ENCODE data around the gene KRTAP12-1. TPM values are rescaled to one million over a fixed set of nuclear protein-coding genes. Genes with fewer than 3 reads are reported as not detected.

The KRTAP12-1 gene
- total RNA-seq, 1 donor from 2014 or later = not detected

- H3K4me3 Mint-ChIP-seq (ENCODE audit: unreplicated experiment) = no peak overlapping the region
- H3K9ac ChIP-seq (ENCODE audit: low read length) = no peak overlapping the region
- H3K36me3 ChIP-seq (ENCODE audit: insufficient read depth, low read length) = no peaks in the 10 kb centered on the region
- no peak overlapping the region for H2AFZ ChIP-seq (ENCODE audit: low read depth, low read length)
- no peaks in the 10 kb centered on the region for H3K36me3 Mint-ChIP-seq (ENCODE audit: low read depth, unreplicated experiment)
- no peak overlapping the region for H3K4me3 ChIP-seq (ENCODE audit: insufficient read depth, low read depth, low read length)
- no peaks in the 10 kb centered on the region for H4K20me1 ChIP-seq (ENCODE audit: insufficient read depth, low read length)
- H3K9me3 Mint-ChIP-seq (ENCODE audit: unreplicated experiment) = peaks cover 24% of the 10 kb centered on the region
- TF ChIP-seq EZH2 (IDR thresholded peaks at IDR 0.05; ENCODE audit: insufficient read depth, low read length) = no peak
- TF ChIP-seq CTCF (IDR thresholded peaks at IDR 0.05; ENCODE audit: insufficient read depth, low read depth, low read length) = no peak
- H3K27ac Mint-ChIP-seq (ENCODE audit: unreplicated experiment) = no peak overlapping the region
- no peak overlapping the region for H3K27ac ChIP-seq (ENCODE audit: low read depth, low read length)
- no peaks in the 10 kb centered on the region for H3K4me1 ChIP-seq (ENCODE audit: insufficient read depth, low read length)
- DNase-seq (ENCODE audit: low read depth) (no peak), FAIRE-seq (no peak)
- peaks cover 2% of the 10 kb centered on the region for H3K9me3 ChIP-seq (ENCODE audit: insufficient read depth, low read depth, low read length)
- H3K79me2 ChIP-seq (ENCODE audit: insufficient read depth, low read length) = no peaks in the 10 kb centered on the region
- no peaks in the 10 kb centered on the region for H3K4me1 Mint-ChIP-seq (ENCODE audit: low read depth, unreplicated experiment)
- H3K4me2 ChIP-seq (ENCODE audit: low read length) = no peak overlapping the region
- H3K27me3 ChIP-seq (ENCODE audit: insufficient read depth, low read length) = no peaks in the 10 kb centered on the region
- H3K27me3 Mint-ChIP-seq (ENCODE audit: low read depth, unreplicated experiment) = peaks cover 33% of the 10 kb centered on the region
These were observed 37.1 kb downstream of the KRTAP12-1 start for GRCh38 chr21:44644878-44645277.

GRCh38 chr21:44643741-44644310 is 38.1 kb downstream of the KRTAP12-1 start:
- H3K27me3 Mint-ChIP-seq (ENCODE audit: low read depth, unreplicated experiment) = peaks cover 34% of the 10 kb centered on the region
- Histone ChIP-seq H3K9ac (ENCODE audit: low read length) (no peak overlapping the region), H2AFZ (ENCODE audit: low read depth, low read length) (no peak overlapping the region), H3K27me3 (ENCODE audit: insufficient read depth, low read length) (no peaks in the 10 kb centered on the region), H3K4me1 (ENCODE audit: insufficient read depth, low read length) (no peaks in the 10 kb centered on the region), H3K27ac (ENCODE audit: low read depth, low read length) (no peak overlapping the region), H3K4me2 (ENCODE audit: low read length) (no peak overlapping the region), H3K79me2 (ENCODE audit: insufficient read depth, low read length) (no peaks in the 10 kb centered on the region), H3K4me3 (ENCODE audit: insufficient read depth, low read depth, low read length) (no peak overlapping the region), H3K9me3 (ENCODE audit: insufficient read depth, low read depth, low read length) (peaks cover 2% of the 10 kb centered on the region), H3K36me3 (ENCODE audit: insufficient read depth, low read length) (no peaks in the 10 kb centered on the region), H4K20me1 (ENCODE audit: insufficient read depth, low read length) (no peaks in the 10 kb centered on the region)
- TF ChIP-seq EZH2 (IDR thresholded peaks at IDR 0.05; ENCODE audit: insufficient read depth, low read length) = no peak
- no peak for TF ChIP-seq CTCF (IDR thresholded peaks at IDR 0.05; ENCODE audit: insufficient read depth, low read depth, low read length)
- H3K36me3 Mint-ChIP-seq (ENCODE audit: low read depth, unreplicated experiment) = no peaks in the 10 kb centered on the region
- no peak overlapping the region for H3K27ac Mint-ChIP-seq (ENCODE audit: unreplicated experiment)
- H3K4me3 Mint-ChIP-seq (ENCODE audit: unreplicated experiment) = no peak overlapping the region
- FAIRE-seq = no peak
- no peaks in the 10 kb centered on the region for H3K4me1 Mint-ChIP-seq (ENCODE audit: low read depth, unreplicated experiment)
- DNase-seq (ENCODE audit: low read depth) = no peak
- H3K9me3 Mint-ChIP-seq (ENCODE audit: unreplicated experiment) = peaks cover 26% of the 10 kb centered on the region

- no peak for DNase-seq (ENCODE audit: low read depth)
- H3K27me3 Mint-ChIP-seq (ENCODE audit: low read depth, unreplicated experiment) = peaks cover 35% of the 10 kb centered on the region
- TF ChIP-seq EZH2 (IDR thresholded peaks at IDR 0.05; ENCODE audit: insufficient read depth, low read length) (no peak), CTCF (IDR thresholded peaks at IDR 0.05; ENCODE audit: insufficient read depth, low read depth, low read length) (no peak)
These were observed 41.2 kb downstream of the KRTAP12-1 start for GRCh38 chr21:44640761-44641160.

More at GRCh38 chr21:44640761-44641160, 41.2 kb downstream of the KRTAP12-1 start:
- Histone ChIP-seq H3K4me3 (ENCODE audit: insufficient read depth, low read depth, low read length) (no peak overlapping the region), H3K4me1 (ENCODE audit: insufficient read depth, low read length) (no peaks in the 10 kb centered on the region), H2AFZ (ENCODE audit: low read depth, low read length) (no peak overlapping the region), H3K9ac (ENCODE audit: low read length) (no peak overlapping the region), H3K4me2 (ENCODE audit: low read length) (no peak overlapping the region), H3K27ac (ENCODE audit: low read depth, low read length) (no peak overlapping the region), H3K36me3 (ENCODE audit: insufficient read depth, low read length) (no peaks in the 10 kb centered on the region), H3K79me2 (ENCODE audit: insufficient read depth, low read length) (no peaks in the 10 kb centered on the region), H3K9me3 (ENCODE audit: insufficient read depth, low read depth, low read length) (peaks cover 2% of the 10 kb centered on the region), H4K20me1 (ENCODE audit: insufficient read depth, low read length) (no peaks in the 10 kb centered on the region), H3K27me3 (ENCODE audit: insufficient read depth, low read length) (no peaks in the 10 kb centered on the region)
- Mint-ChIP-seq H3K36me3 (ENCODE audit: low read depth, unreplicated experiment) (no peaks in the 10 kb centered on the region), H3K27ac (ENCODE audit: unreplicated experiment) (no peak overlapping the region), H3K4me3 (ENCODE audit: unreplicated experiment) (no peak overlapping the region), H3K4me1 (ENCODE audit: low read depth, unreplicated experiment) (no peaks in the 10 kb centered on the region), H3K9me3 (ENCODE audit: unreplicated experiment) (peaks cover 25% of the 10 kb centered on the region)
- no peak for FAIRE-seq
